ENCODE measurements around the gene C1GALT1.

The C1GALT1 gene

DNA sequence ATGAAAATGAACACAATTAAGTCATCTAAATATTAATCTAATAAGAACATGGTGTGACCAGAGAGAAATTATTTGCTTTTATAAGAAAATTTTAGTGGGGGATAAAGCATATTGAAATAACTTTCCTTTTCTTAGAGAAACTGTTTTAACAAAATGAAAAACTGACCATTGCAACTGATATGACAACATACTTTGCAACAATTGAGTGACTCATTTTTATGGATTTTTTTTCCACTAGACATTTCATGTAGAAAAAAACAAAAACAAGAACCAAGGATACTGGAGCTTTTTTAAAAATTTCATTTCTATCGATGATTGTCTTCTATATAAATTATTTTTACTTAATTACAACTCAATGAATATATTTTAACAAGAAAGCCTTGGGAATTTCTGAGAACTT lies 90.0 kb downstream of the C1GALT1 start:
- peak; percentile 9 for DNase-seq (ENCODE audit: low read depth)

DNA sequence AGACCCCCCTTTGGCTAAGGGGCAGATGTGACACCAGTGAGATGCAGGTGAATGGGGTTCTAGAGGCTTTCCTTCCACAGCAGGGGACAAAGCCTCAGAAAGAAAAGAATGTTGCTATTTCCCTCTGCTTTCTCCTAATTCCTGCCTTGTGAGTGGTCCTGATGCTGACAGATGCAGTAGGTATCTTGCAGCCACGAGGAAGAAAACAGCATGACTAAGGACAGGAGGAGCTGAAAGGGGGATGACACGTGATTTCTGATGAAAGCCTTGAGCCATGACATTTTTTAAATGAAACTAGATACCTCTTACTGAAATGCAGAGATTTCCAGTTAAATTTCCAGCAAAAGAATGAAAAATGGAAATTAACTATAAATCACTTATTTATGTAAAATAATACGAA lies 92.4 kb downstream of the C1GALT1 start:
- peak; percentile 21 for DNase-seq (ENCODE audit: low read depth)

- no peak for DNase-seq (ENCODE audit: low read depth)
Measured at GRCh38 chr7:7276161-7276560, 93.8 kb downstream of the C1GALT1 start.

GRCh38 chr7:7290429-7291122 lies 108.2 kb downstream of the C1GALT1 start:
- DNase-seq (ENCODE audit: low read depth): no peak

DNA sequence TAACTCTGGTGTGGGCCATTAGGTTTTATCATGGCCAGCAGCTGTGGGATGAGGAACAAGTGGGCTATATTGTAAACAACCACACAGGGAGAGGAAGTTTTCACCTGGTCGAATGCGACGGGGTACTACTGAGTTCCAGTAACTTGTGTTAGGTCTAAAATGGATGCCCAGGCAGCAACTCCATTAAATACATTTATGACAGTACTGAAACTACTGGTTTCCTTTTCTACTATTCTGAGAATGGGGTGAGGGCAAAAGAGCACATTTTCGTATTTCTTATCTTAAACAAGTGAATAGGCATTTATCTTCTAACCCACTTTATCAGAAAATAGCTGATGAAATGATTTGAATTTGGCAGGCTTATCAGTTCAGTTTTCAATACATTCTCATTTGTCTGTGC lies 109.7 kb downstream of the C1GALT1 start:
- DNase-seq (ENCODE audit: low read depth): no peak

GRCh38 chr7:7292608-7293007 lies 110.3 kb downstream of the C1GALT1 start:
- no peak for DNase-seq (ENCODE audit: low read depth)

- no peak for DNase-seq (ENCODE audit: low read depth)
Measured at GRCh38 chr7:7293092-7293491, 110.7 kb downstream of the C1GALT1 start.

DNA sequence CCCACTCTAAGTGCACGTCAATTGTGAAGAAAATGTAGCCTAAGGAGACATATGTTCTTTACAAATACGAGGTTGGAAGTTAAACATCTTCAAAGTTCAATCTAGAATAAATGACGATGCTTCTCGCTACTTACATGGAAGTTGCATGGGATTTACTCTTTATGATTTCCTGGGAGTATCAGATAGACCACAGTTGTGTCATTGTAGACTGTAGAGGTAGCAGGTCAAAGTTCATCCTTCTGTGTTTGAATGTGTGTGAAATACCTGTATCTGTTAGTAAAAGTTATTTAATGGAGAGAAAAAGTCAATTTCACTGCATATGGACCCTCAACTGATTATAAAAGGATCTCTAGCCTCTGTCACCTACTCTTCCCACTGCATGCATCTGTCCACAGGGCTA lies 112.6 kb downstream of the C1GALT1 start:
- no peak for DNase-seq (ENCODE audit: low read depth)

All from iris pigment epithelial cell (primary cell).